Endodermal cell (in vitro differentiated cells): ENCODE data around the gene EEA1. TPM values are rescaled to one million over a fixed set of nuclear protein-coding genes. Genes with fewer than 3 reads are reported as not detected.

Experiments
- DNase-seq: peaks from one replicate; pipeline ENCODE4 v3.0.0-alpha.2; 2017
- H3K27ac ChIP-seq: 2 replicates; pipeline ENCODE4 v1.5.1; 2013; ENCODE audit warnings: mild to moderate bottlenecking, low read depth, low read length, moderate library complexity
- H3K27me3 ChIP-seq: 2 replicates; pipeline ENCODE4 v1.6.1; 2013; ENCODE audit warnings: mild to moderate bottlenecking, low read length, moderate library complexity; ENCODE audit not compliant: insufficient read depth, control insufficient read depth, poor library complexity, severe bottlenecking
- H3K36me3 ChIP-seq: 2 replicates; pipeline ENCODE4 v1.7.0; 2013; ENCODE audit warnings: mild to moderate bottlenecking, low read length, moderate library complexity; ENCODE audit not compliant: control insufficient read depth, insufficient read depth
- H3K4me1 ChIP-seq: one replicate; pipeline ENCODE4 v1.7.0; 2013; ENCODE audit warnings: low read length; ENCODE audit not compliant: control insufficient read depth, insufficient read depth
- H3K4me3 ChIP-seq: 2 replicates; pipeline ENCODE4 v1.5.1; 2013; ENCODE audit warnings: mild to moderate bottlenecking, low read length, moderate library complexity
- H3K9ac ChIP-seq: 2 replicates; pipeline ENCODE4 v1.6.1; 2013; ENCODE audit warnings: mild to moderate bottlenecking, low read length, moderate library complexity; ENCODE audit not compliant: poor library complexity, severe bottlenecking; ENCODE audit errors: extremely low read depth
- H3K9me3 ChIP-seq: 2 replicates; pipeline ENCODE4 v1.6.1; 2013; ENCODE audit warnings: mild to moderate bottlenecking, low read length, moderate library complexity; ENCODE audit not compliant: control insufficient read depth
- H3K27ac Mint-ChIP-seq: 2 replicates; pipeline ENCODE4 v1.8.0; 2020; ENCODE audit warnings: mixed read lengths
- H3K27me3 Mint-ChIP-seq: 2 replicates; pipeline ENCODE4 v1.8.0; 2021; ENCODE audit warnings: mild to moderate bottlenecking, mixed read lengths; ENCODE audit not compliant: insufficient read depth
- H3K36me3 Mint-ChIP-seq: 2 replicates; pipeline ENCODE4 v1.8.0; 2020; ENCODE audit warnings: low read depth, mixed read lengths
- H3K4me1 Mint-ChIP-seq: 2 replicates; pipeline ENCODE4 v1.8.0; 2020; ENCODE audit warnings: mixed read lengths
- H3K4me3 Mint-ChIP-seq: 2 replicates; pipeline ENCODE4 v1.8.0; 2020; ENCODE audit warnings: mild to moderate bottlenecking, moderate library complexity, mixed read lengths
- H3K9me3 Mint-ChIP-seq: 2 replicates; pipeline ENCODE4 v1.8.0; 2020; ENCODE audit warnings: mild to moderate bottlenecking, mixed read lengths
- WGBS, 2 experiments: methylation state at CpG; one replicate each; pipeline versions ENCODE4 v1.1.5 to v1.1.7; 2013; ENCODE audit warnings: missing lambda C conversion rate in 2 of 2, mixed read lengths in 1 of 2; ENCODE audit not compliant: insufficient coverage in 1 of 2, insufficient read length in 1 of 2; 5-methylcytosine and 5-hydroxymethylcytosine counted together
- total RNA-seq, 2 donors: library from RNA; stranded (reverse); fragmentation: NEBNext Ultra II Directional in 1 of 2; extraction: Animal tissue kit (Norgen Biotek cat#: 25700) in 1 of 2; gene quantifications; 2 replicates in 1 of 2; 3 replicates in 1 of 2; pipeline ENCODE4 v1.2.1, GENCODE V29; 2021
- TF ChIP-seq, protein P1 (sequence below): fragments of 200-600 bp; sonication (generic); conservative IDR thresholded peaks from 2 replicates; pipeline ENCODE4 v1.5.0; 2021; ENCODE audit warnings: antibody characterized with exemption, mild to moderate bottlenecking

The EEA1 gene
- total RNA-seq, 2 donors from 2014 or later, result 28.2 to 32.5 TPM

DNA sequence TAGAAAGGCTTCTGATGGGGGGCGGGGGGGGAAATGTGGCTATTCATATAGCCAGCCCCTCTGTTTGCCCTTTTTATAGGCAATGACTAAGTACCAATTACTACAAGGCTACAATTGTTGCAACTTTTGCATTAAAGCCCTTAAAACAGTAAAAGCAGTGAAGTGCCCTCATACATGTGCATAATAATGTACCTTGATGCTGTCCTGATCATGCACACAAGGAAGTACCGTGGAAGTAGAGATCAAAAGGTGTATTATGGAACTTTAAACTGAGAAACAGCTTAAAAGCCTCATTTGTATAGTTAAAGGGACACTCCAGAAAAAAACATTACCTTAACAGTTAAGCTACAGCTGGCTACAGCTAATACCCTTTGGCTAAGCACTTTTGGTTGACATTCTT, 114.5 kb downstream of the EEA1 start:
- Mint-ChIP-seq H3K27me3 (no peaks in the 10 kb centered on the region), H3K36me3 (peaks cover 36% of the 10 kb centered on the region), H3K4me1 (no peaks in the 10 kb centered on the region), H3K27ac (no peak overlapping the region), H3K9me3 (no peaks in the 10 kb centered on the region), H3K4me3 (no peak overlapping the region)
- Histone ChIP-seq H3K4me1 (no peaks in the 10 kb centered on the region), H3K9ac (no peak overlapping the region), H3K4me3 (no peak overlapping the region), H3K36me3 (peaks cover 79% of the 10 kb centered on the region), H3K27ac (no peak overlapping the region), H3K27me3 (no peaks in the 10 kb centered on the region), H3K9me3 (no peaks in the 10 kb centered on the region)
- 92 to 100% methylated on average over 1 to 2 of the region's 2 CpGs for WGBS, 2 experiments
- no peak for DNase-seq
- TF ChIP-seq, protein P1, sequence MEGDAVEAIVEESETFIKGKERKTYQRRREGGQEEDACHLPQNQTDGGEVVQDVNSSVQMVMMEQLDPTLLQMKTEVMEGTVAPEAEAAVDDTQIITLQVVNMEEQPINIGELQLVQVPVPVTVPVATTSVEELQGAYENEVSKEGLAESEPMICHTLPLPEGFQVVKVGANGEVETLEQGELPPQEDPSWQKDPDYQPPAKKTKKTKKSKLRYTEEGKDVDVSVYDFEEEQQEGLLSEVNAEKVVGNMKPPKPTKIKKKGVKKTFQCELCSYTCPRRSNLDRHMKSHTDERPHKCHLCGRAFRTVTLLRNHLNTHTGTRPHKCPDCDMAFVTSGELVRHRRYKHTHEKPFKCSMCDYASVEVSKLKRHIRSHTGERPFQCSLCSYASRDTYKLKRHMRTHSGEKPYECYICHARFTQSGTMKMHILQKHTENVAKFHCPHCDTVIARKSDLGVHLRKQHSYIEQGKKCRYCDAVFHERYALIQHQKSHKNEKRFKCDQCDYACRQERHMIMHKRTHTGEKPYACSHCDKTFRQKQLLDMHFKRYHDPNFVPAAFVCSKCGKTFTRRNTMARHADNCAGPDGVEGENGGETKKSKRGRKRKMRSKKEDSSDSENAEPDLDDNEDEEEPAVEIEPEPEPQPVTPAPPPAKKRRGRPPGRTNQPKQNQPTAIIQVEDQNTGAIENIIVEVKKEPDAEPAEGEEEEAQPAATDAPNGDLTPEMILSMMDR, result no peak

DNA sequence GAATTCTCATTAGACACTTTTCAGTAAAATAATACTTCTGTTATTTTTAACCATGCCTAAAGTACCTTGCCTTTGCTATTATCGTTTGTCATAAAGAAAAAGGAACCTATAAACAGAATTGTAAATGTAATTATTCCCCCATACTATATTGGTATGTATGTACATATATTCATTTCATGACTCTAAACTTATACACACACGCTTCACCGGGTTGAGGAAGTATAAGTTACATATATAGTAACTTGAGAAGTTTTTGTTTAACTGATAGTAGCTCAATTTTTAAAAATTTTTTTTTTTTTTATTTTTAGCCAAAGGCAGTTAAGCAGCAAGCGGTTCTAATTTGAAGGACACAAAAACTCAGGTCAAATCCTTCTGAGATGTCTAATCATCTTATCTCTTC, 118.7 kb downstream of the EEA1 start:
- Histone ChIP-seq H3K27me3 (no peaks in the 10 kb centered on the region), H3K27ac (no peak overlapping the region), H3K36me3 (peaks cover 86% of the 10 kb centered on the region), H3K9me3 (peaks cover 5% of the 10 kb centered on the region), H3K4me1 (no peaks in the 10 kb centered on the region), H3K4me3 (no peak overlapping the region), H3K9ac (no peak overlapping the region)
- Mint-ChIP-seq H3K4me1 (no peaks in the 10 kb centered on the region), H3K36me3 (peaks cover 57% of the 10 kb centered on the region), H3K9me3 (peaks cover 3% of the 10 kb centered on the region), H3K4me3 (no peak overlapping the region), H3K27ac (no peak overlapping the region), H3K27me3 (no peaks in the 10 kb centered on the region)
- TF ChIP-seq, protein P1, result no peak
- no peak for DNase-seq
- 82% methylated on average over 1 of the region's 4 CpGs; no CpG with 5 or more reads in 1 of the 2 experiments for WGBS, 2 experiments

DNA sequence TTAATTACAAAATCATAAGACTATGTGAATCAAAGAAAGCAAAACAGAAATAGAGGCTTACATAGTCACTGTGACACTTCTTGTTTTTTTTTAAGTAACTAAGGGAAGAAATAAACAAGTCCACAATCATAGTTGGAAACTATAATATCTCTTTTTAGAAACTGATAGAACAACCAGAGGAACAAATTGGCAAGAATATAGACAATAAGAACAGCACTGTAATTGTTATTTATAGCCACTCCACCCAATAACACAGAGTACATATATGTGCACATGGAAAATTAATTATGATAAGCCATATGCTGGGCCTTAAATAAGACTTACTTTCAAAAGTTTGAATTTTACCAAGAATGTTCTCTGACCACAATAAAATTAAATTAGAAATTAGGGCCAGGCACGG, 125.2 kb downstream of the EEA1 start:
- H3K36me3 Mint-ChIP-seq, result peaks cover 52% of the 10 kb centered on the region
- 100% methylated on average over 1 of the region's 1 CpG; no CpG with 5 or more reads in 1 of the 2 experiments for WGBS, 2 experiments

More for the DNA sequence above, 125.2 kb downstream of the EEA1 start:
- H3K9me3 ChIP-seq, result peaks cover 5% of the 10 kb centered on the region
- no peak overlapping the region for H3K27ac ChIP-seq
- Mint-ChIP-seq H3K27ac (no peak overlapping the region), H3K4me3 (no peak overlapping the region), H3K27me3 (no peaks in the 10 kb centered on the region), H3K4me1 (no peaks in the 10 kb centered on the region), H3K9me3 (peaks cover 3% of the 10 kb centered on the region)
- TF ChIP-seq, protein P1, result no peak
- H3K27me3 ChIP-seq, result no peaks in the 10 kb centered on the region
- peaks cover 80% of the 10 kb centered on the region for H3K36me3 ChIP-seq
- no peak overlapping the region for H3K9ac ChIP-seq
- DNase-seq, result no peak
- no peak overlapping the region for H3K4me3 ChIP-seq
- no peaks in the 10 kb centered on the region for H3K4me1 ChIP-seq
